HG03520 (cell line): Measurements from ENCODE around the gene DHX34.
"Not testable (repeated sequence)": the region's sequence is repeated elsewhere in the genome, so short reads cannot be mapped to it uniquely, and the experiment has no call there.

Source experiments
- ATAC-seq: cut with Tn5 transposase; IDR thresholded peaks from one replicate; pipeline ENCODE4 v1.9.1; 2021; ENCODE audit warnings: mild to moderate bottlenecking, moderate library complexity; ENCODE audit not compliant: unreplicated experiment

DHX34 gene

GRCh38 chr19:47323872-47324271 is 25.2 kb upstream of the DHX34 start:
- ATAC-seq = no peak

- ATAC-seq = no peak
These were observed 24.6 kb upstream of the DHX34 start for GRCh38 chr19:47324502-47324901.

- ATAC-seq = no peak
These were observed 18.6 kb upstream of the DHX34 start for GRCh38 chr19:47330466-47330869.

DNA sequence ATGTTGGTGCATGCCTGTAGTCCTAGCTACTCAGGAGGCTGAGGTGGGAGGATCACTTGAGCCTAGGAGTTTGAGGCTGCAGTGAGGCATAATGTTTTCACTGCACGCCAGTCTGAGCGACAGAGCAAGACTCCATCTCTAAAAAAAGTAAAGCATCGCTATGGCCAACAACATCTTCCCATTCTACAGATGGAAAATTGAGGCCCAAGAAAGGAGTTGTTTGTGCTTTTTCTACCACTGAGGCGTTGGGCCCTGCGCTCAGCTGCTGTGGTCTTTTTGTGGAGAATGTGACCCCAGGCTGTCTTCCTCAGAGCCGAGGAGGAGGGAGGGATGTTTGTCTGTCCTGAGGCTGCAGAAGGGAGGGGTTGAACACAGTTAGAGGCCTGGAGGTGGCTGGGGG is 17.6 kb upstream of the DHX34 start:
- no peak for ATAC-seq

DNA sequence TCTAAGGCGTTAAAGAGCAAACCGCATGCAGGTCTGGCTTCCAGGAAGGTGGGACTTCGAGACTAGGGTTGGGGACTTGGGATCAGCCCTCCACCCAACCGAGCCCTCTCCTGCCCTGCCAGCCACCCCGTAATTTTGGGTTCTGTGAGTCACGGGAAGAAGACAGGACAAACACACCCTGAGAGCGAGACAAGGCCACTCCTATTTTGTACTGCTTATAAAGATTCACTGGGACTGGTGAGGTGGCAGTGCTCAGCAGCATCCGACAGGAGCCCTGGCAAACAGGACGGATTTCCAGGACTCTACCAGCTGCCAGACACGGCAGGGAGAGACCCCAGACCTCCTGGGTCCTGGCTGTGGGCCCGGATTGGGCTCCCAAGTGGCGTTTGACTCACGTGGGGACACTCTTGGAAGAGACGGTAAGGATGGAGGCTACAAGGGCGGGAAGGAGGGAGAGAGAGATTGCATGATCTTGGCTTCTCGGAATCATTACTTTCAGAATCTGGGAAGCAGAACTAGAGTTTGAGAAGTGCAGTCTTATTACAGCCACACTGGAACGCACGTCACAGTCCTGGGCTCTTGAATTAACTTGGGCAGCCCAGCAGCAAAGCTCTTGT is 17.1 kb upstream of the DHX34 start, which contains the start of gene C5AR2:
Gene C5AR2, plus strand, starts transcription at position 245 of the 617 bp plus-strand sequence. CDS start 8,625 bp downstream, outside the sequence.
- ATAC-seq = no peak

- not testable (repeated sequence) for ATAC-seq
These were observed 12.1 kb upstream of the DHX34 start for GRCh38 chr19:47336765-47337718.

DNA sequence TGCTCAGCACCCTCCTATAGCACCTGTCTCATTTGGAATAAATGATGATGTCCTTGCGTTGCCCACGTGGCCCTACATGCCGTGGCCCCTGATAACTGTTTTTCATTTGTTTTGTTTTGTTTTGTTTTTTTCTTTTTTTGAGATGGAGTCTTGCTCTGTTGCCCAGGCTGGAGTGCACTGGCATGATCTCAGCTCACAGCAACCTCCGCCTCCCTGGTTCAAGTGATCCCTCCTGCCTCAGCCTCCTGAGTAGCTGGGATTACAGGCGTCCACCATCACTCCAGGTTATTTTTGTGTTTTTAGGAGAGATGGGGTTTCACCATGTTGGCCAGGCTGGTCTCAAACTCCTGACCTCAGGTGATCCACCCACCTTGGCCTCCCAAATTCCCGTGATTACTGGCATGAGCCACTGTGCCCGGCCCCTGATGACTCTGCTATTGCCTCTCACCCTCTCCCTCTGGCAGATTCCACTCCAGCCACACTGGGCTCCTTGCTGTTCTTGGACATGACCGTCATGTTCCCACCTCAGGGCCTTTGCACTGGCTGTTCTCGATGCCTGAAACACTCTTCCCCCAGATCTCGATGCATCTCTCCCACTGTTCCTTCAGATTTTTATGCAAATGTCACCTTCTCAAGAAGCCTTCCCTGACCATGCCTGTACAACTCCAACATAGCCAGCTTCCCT is 9.8 kb upstream of the DHX34 start:
- ATAC-seq = no peak

GRCh38 chr19:47340477-47341208 is 8.5 kb upstream of the DHX34 start:
- no peak for ATAC-seq

DNA sequence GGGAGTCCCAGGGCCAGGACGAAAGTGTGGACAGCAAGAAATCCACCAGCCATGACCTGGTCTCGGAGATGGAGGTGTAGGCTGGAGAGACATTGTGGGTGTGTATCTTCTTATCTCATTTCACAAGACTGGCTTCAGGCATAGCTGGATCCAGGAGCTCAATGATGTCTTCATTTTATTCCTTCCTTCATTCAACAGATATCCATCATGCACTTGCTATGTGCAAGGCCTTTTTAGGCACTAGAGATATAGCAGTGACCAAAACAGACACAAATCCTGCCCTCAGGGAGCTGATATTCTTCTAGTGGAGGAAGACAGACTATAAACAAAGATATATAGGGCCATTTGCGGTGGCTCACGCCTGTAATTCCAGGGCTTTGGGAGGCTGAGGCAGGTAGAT is 7.4 kb upstream of the DHX34 start:
- ATAC-seq = no peak

DNA sequence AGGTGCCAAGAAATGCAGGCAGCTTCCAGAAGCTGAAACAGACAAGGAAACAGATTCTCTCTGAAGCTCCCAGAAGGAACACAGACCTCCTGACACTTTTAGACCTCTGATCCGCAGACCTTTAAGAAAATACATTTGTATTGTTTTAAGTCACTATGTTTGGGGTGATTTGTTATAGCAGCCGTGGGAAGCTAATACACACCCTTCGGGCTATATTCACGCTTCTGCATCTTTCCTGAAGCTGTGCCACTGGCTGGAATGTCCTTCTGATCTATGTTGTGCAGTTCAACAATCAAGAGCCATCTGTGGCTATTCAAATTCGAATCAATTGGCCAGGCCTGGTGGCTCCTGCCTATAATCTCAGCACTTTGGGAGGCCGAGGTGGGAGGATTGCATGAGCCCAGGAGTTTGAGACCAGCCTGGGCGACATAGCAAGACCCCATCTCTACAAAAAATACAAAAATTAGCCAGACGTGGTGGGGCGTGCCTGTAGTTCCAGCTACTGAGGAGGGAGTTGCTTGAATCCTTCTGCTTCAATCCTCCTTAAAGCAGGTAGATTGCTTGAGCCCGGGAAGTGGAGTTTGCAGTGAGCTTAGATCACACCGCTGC is 5.8 kb upstream of the DHX34 start:
- no peak for ATAC-seq

DNA sequence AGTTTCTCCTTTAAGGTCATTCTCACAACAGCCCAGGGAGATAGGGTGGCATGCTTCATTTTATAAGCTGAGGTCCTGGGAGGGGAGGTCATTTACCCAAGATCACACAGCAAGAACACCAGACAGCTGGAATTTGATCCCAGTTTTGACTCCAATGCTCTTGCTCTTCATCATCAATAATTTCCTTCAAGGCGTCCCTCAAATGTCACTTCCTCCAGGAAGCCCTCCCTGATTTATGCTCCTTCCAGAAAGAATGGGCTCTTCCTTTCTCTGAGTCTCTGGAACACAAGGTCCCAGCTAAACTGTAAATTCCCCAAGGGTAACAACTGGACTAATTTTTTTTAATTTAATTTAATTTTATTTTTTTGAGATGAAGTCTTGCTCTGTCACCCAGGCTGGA is 4.7 kb upstream of the DHX34 start:
- no peak for ATAC-seq

GRCh38 chr19:47346024-47346423 is 3.1 kb upstream of the DHX34 start:
- ATAC-seq = not testable (repeated sequence)

GRCh38 chr19:47350630-47351029 is 1.5 kb downstream of the DHX34 start:
- ATAC-seq = no peak

- ATAC-seq = no peak
These were observed 2.4 kb downstream of the DHX34 start for GRCh38 chr19:47351548-47351947.

- ATAC-seq = no peak
These were observed 3.0 kb downstream of the DHX34 start for GRCh38 chr19:47352095-47352494.

DNA sequence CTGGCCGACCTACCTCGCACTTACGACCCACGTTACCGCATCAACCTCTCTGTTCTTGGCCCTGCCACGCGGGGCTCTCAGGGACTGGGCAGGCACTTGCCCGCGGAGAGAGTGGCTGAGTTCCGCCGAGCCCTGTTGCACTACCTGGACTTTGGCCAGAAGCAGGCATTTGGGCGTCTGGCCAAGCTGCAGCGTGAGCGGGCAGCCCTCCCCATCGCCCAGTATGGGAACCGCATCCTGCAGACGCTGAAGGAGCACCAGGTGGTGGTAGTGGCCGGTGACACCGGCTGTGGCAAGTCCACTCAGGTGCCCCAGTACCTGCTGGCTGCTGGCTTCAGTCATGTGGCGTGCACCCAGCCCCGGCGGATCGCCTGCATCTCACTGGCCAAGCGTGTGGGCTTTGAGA is 4.2 kb downstream of the DHX34 start:
- no peak for ATAC-seq

GRCh38 chr19:47356900-47357299 is 7.8 kb downstream of the DHX34 start:
- no peak for ATAC-seq

- no peak for ATAC-seq
These were observed 8.9 kb downstream of the DHX34 start for GRCh38 chr19:47357788-47358680.

DNA sequence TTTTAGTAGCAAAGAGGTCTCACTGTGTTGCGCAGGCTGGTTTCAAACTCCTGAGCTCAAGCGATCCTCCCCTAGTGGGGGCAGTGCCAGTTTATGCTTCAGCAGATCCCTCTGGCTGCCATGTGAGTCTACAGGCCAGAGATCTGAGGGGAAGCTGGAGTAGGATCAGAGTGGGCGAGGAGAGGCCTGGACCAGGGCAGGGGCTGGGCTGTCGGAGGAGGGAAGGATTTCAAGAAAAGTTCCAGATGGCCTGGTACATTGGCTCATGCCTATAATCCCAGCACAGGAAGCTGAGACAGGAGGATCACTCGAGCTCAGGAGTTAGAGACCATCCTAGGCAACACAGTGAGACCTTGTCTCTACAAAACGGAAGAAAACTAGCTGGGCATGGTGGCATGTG is 9.8 kb downstream of the DHX34 start:
- ATAC-seq = no peak
